H9 (cell line): ENCODE results near the gene HLA-DPB1. TPM values are rescaled to one million over a fixed set of nuclear protein-coding genes. Genes with fewer than 3 reads are reported as not detected.

Experiments
- DNase-seq: peaks from one replicate; pipeline ENCODE4 v3.0.0-alpha.2; 2017
- H2AFZ ChIP-seq: one replicate; pipeline ENCODE4 v1.6.1; 2013; ENCODE audit warnings: mild to moderate bottlenecking, low read length, control low read depth, moderate library complexity
- H2AK5ac ChIP-seq: 2 replicates; pipeline ENCODE4 v1.6.1; 2013; ENCODE audit warnings: low read length, control low read depth, mixed read lengths; ENCODE audit not compliant: insufficient read length
- H2BK120ac ChIP-seq: one replicate; pipeline ENCODE4 v1.6.1; 2013; ENCODE audit warnings: low read depth, mild to moderate bottlenecking, low read length, control low read depth, inconsistent platforms; ENCODE audit not compliant: poor library complexity, severe bottlenecking
- H2BK12ac ChIP-seq: 2 replicates; pipeline ENCODE4 v1.6.1; 2013; ENCODE audit warnings: low read length, control low read depth, mixed read lengths, low read depth; ENCODE audit not compliant: insufficient read length
- H2BK15ac ChIP-seq: 2 replicates; pipeline ENCODE4 v1.6.1; 2013; ENCODE audit warnings: low read depth, low read length, control low read depth
- H2BK20ac ChIP-seq: one replicate; pipeline ENCODE4 v1.6.1; 2013; ENCODE audit warnings: low read depth, mild to moderate bottlenecking, low read length, control low read depth, inconsistent platforms; ENCODE audit not compliant: poor library complexity, severe bottlenecking
- H2BK5ac ChIP-seq: 2 replicates; pipeline ENCODE4 v1.6.1; 2013; ENCODE audit warnings: low read length, control low read depth, mixed read lengths; ENCODE audit not compliant: insufficient read length
- H3K14ac ChIP-seq: 2 replicates; pipeline ENCODE4 v1.6.1; 2013; ENCODE audit warnings: low read length, control low read depth; ENCODE audit not compliant: insufficient read depth
- H3K18ac ChIP-seq: 2 replicates; pipeline ENCODE4 v1.6.1; 2013; ENCODE audit warnings: low read depth, mild to moderate bottlenecking, mixed read lengths, low read length, control low read depth; ENCODE audit not compliant: insufficient read length
- H3K23ac ChIP-seq: 2 replicates; pipeline ENCODE4 v1.6.1; 2013; ENCODE audit warnings: low read length, control low read depth, mixed read lengths, low read depth; ENCODE audit not compliant: insufficient read length
- H3K23me2 ChIP-seq: 2 replicates; pipeline ENCODE4 v1.6.1; 2013; ENCODE audit warnings: low read depth, mild to moderate bottlenecking, mixed read lengths, low read length, control low read depth; ENCODE audit not compliant: insufficient read length, poor library complexity, severe bottlenecking
- H3K27ac ChIP-seq: 2 replicates; pipeline ENCODE4 v1.5.1; 2013; ENCODE audit warnings: low read length, control low read depth, mixed read lengths, low read depth; ENCODE audit not compliant: insufficient read length
- H3K27me3 ChIP-seq: 2 replicates; pipeline ENCODE4 v1.6.1; 2013; ENCODE audit warnings: low read length, control low read depth, inconsistent platforms; ENCODE audit not compliant: insufficient read depth
- H3K4ac ChIP-seq: 2 replicates; pipeline ENCODE4 v1.6.1; 2013; ENCODE audit warnings: low read depth, mild to moderate bottlenecking, control low read depth, inconsistent platforms, low read length, moderate library complexity
- H3K4me1 ChIP-seq: 2 replicates; pipeline ENCODE4 v1.6.1; 2013; ENCODE audit warnings: low read length, control low read depth, inconsistent platforms; ENCODE audit not compliant: insufficient read depth
- H3K4me2 ChIP-seq: 2 replicates; pipeline ENCODE4 v1.6.1; 2013; ENCODE audit warnings: low read length, control low read depth, mixed read lengths; ENCODE audit not compliant: insufficient read length, insufficient read depth
- H3K56ac ChIP-seq: 2 replicates; pipeline ENCODE4 v1.6.1; 2013; ENCODE audit warnings: low read depth, mild to moderate bottlenecking, mixed read lengths, low read length, control low read depth; ENCODE audit not compliant: insufficient read length
- H3K79me1 ChIP-seq: 2 replicates; pipeline ENCODE4 v1.6.1; 2013; ENCODE audit warnings: low read depth, mild to moderate bottlenecking, moderate library complexity, low read length, control low read depth, inconsistent platforms; ENCODE audit not compliant: insufficient read depth, poor library complexity, severe bottlenecking
- H3K79me2 ChIP-seq: 2 replicates; pipeline ENCODE4 v1.6.1; 2013; ENCODE audit warnings: low read length, control low read depth, inconsistent platforms; ENCODE audit not compliant: insufficient read depth
- H3K9ac ChIP-seq: 2 replicates; pipeline ENCODE4 v1.6.1; 2013; ENCODE audit warnings: low read length, control low read depth, mixed read lengths; ENCODE audit not compliant: insufficient read length; ENCODE audit errors: extremely low read depth
- H3K9me3 ChIP-seq: one replicate; pipeline ENCODE4 v1.6.1; 2013; ENCODE audit warnings: low read depth, low read length, inconsistent platforms; ENCODE audit not compliant: control insufficient read depth
- H3T11ph ChIP-seq: one replicate; pipeline ENCODE4 v1.6.1; 2013; ENCODE audit warnings: mild to moderate bottlenecking, low read length, control low read depth, inconsistent platforms
- H4K20me1 ChIP-seq: one replicate; pipeline ENCODE4 v1.6.1; 2013; ENCODE audit not compliant: control insufficient read depth, insufficient read length, insufficient read depth
- H4K5ac ChIP-seq: 2 replicates; pipeline ENCODE4 v1.6.1; 2013; ENCODE audit warnings: low read depth, mild to moderate bottlenecking, mixed read lengths, low read length, control low read depth; ENCODE audit not compliant: insufficient read length
- H4K8ac ChIP-seq: replicated peaks from 2 replicates; pipeline ENCODE4 v1.6.1; 2013; ENCODE audit warnings: low read length, control low read depth, mixed read lengths, low read depth; ENCODE audit not compliant: insufficient read length
- H4K91ac ChIP-seq: 2 replicates; pipeline ENCODE4 v1.6.1; 2013; ENCODE audit warnings: low read depth, mild to moderate bottlenecking, moderate library complexity, mixed read lengths, low read length, control low read depth; ENCODE audit not compliant: insufficient read length
- H3K27ac Mint-ChIP-seq, 3 experiments: 2 replicates in 2 of 3; 3 replicates in 1 of 3; pipeline ENCODE4 v1.8.0; 2020 to 2021; ENCODE audit warnings: mixed read lengths in 3 of 3, mild to moderate bottlenecking in 1 of 3, moderate library complexity in 1 of 3
- H3K27me3 Mint-ChIP-seq: 2 replicates; pipeline ENCODE4 v1.8.0; 2021; ENCODE audit warnings: low read depth, mild to moderate bottlenecking, moderate library complexity, mixed read lengths
- H3K36me3 Mint-ChIP-seq, 3 experiments: 2 replicates in 2 of 3; 3 replicates in 1 of 3; pipeline ENCODE4 v1.8.0; 2020 to 2021; ENCODE audit warnings: low read depth in 3 of 3, mixed read lengths in 3 of 3; ENCODE audit not compliant: insufficient read depth in 1 of 3
- H3K4me1 Mint-ChIP-seq, 2 experiments: 2 replicates each; pipeline ENCODE4 v1.8.0; 2020; ENCODE audit warnings: mixed read lengths in 2 of 2
- H3K4me3 Mint-ChIP-seq, 2 experiments: 2 replicates in 1 of 2; 3 replicates in 1 of 2; pipeline ENCODE4 v1.8.0; 2020 to 2021; ENCODE audit warnings: mild to moderate bottlenecking in 2 of 2, mixed read lengths in 2 of 2, moderate library complexity in 1 of 2
- H3K9me3 Mint-ChIP-seq, 2 experiments: 2 replicates in 1 of 2; 3 replicates in 1 of 2; pipeline ENCODE4 v1.8.0; 2020; ENCODE audit warnings: mild to moderate bottlenecking in 2 of 2, mixed read lengths in 2 of 2, moderate library complexity in 1 of 2
- WGBS: extraction: QIAGEN DNeasy Blood & Tissue Kit; methylation state at CpG from one replicate; pipeline ENCODE4 v1.1.7; 2013; ENCODE audit warnings: missing lambda C conversion rate, low lambda C conversion rate, mixed read lengths; ENCODE audit not compliant: insufficient read length; ENCODE audit errors: extremely low coverage; 5-methylcytosine and 5-hydroxymethylcytosine counted together
- total RNA-seq: library from RNA; stranded (reverse); gene quantifications from 2 replicates; pipeline ENCODE4 v1.2.1, GENCODE V29; 2021
- TF ChIP-seq, protein P1 (sequence below): fragments of 200-600 bp; sonication (generic); conservative IDR thresholded peaks from 3 replicates; pipeline ENCODE4 v1.8.0; 2021; ENCODE audit warnings: antibody characterized with exemption, mild to moderate bottlenecking

The HLA-DPB1 gene
- total RNA-seq, 1 experiment from 2014 or later = 23.6 TPM

DNA sequence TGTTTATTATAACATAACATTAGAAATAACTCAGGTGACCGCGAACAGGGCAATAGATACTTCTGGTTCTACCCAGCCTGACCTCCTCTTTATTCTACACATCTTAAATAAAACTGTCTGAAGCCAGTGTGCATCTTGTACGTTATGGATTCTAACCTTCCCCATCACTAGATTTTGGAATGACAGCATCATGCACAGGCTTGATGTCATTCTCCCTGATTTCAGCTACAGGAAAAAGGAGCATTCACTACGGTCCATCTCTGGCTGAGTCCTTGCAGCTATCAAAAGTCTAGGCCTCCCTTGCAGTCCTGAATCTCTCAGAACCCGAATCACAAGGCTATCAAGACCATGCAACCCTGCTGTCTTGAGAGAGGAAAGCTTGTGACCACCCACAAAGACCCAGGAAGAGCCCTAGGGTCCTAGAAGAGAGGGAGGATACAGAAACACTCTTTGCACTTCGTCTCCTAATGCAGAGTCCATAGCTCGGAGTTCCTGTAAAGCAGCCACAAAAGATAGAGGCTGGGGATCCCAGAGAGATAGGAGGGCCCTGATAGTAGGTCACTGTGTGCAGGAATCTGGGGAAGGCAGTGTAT, 3.2 kb upstream of the HLA-DPB1 start:
- H3K4me2 ChIP-seq = no peak overlapping the region
- H4K5ac ChIP-seq = no peak overlapping the region
- H2AK5ac ChIP-seq = no peak overlapping the region
- no peak overlapping the region for H2AFZ ChIP-seq
- no peaks in the 10 kb centered on the region for H3K23me2 ChIP-seq
- no peak overlapping the region for H2BK5ac ChIP-seq
- Mint-ChIP-seq H3K27me3 (peaks cover 8% of the 10 kb centered on the region), H3K4me3 (no peak overlapping the region), H3K36me3 (peaks cover 0 to 5% (median 0%) of the 10 kb centered on the region in 3 experiments; a peak in 1 of 7 replicates), H3K4me1 (peaks cover 6 to 7% of the 10 kb centered on the region in 2 experiments; a peak in 3 of 4 replicates), H3K27ac (no peak overlapping the region), H3K9me3 (no peaks in the 10 kb centered on the region; a peak in 2 of 5 replicates)
- H3K27me3 ChIP-seq = no peaks in the 10 kb centered on the region
- no peak overlapping the region for H3T11ph ChIP-seq
- no peak overlapping the region for H3K27ac ChIP-seq
- no peak overlapping the region for H2BK12ac ChIP-seq
- no peak overlapping the region for H3K14ac ChIP-seq
- H3K23ac ChIP-seq = no peak overlapping the region
- H3K79me1 ChIP-seq = no peaks in the 10 kb centered on the region
- TF ChIP-seq, protein P1, sequence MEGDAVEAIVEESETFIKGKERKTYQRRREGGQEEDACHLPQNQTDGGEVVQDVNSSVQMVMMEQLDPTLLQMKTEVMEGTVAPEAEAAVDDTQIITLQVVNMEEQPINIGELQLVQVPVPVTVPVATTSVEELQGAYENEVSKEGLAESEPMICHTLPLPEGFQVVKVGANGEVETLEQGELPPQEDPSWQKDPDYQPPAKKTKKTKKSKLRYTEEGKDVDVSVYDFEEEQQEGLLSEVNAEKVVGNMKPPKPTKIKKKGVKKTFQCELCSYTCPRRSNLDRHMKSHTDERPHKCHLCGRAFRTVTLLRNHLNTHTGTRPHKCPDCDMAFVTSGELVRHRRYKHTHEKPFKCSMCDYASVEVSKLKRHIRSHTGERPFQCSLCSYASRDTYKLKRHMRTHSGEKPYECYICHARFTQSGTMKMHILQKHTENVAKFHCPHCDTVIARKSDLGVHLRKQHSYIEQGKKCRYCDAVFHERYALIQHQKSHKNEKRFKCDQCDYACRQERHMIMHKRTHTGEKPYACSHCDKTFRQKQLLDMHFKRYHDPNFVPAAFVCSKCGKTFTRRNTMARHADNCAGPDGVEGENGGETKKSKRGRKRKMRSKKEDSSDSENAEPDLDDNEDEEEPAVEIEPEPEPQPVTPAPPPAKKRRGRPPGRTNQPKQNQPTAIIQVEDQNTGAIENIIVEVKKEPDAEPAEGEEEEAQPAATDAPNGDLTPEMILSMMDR = no peak
- H2BK20ac ChIP-seq = no peak overlapping the region
- no peak overlapping the region for H3K4ac ChIP-seq
- no CpG with 5 or more reads among the region's 7 CpGs for WGBS
- no peak overlapping the region for H3K18ac ChIP-seq
- H4K8ac ChIP-seq = no peak overlapping the region
- no peaks in the 10 kb centered on the region for H3K4me1 ChIP-seq
- no peak for DNase-seq
- H3K9ac ChIP-seq = no peak overlapping the region
- no peak overlapping the region for H2BK120ac ChIP-seq
- no peak overlapping the region for H3K56ac ChIP-seq
- no peak overlapping the region for H4K91ac ChIP-seq
- H4K20me1 ChIP-seq = no peaks in the 10 kb centered on the region
- H3K79me2 ChIP-seq = no peaks in the 10 kb centered on the region
- no peaks in the 10 kb centered on the region for H3K9me3 ChIP-seq
- no peak overlapping the region for H2BK15ac ChIP-seq
